PC-9 (cell line): ENCODE results near the gene SLC39A13. TPM values are rescaled to one million over a fixed set of nuclear protein-coding genes. Genes with fewer than 3 reads are reported as not detected.
A peak's percentile ranks its signal among the peaks of the same experiment; 100 is the strongest.

Source experiments
- Bru-seq: library from RNA; stranded (reverse); fragments of 400-500 nt; gene quantifications from one replicate; lab custom pipeline; 2021; lab: Mats Ljungman, UMichigan
- BruChase-seq, 2 experiments: library from RNA; stranded (reverse); fragments of 400-500 nt; gene quantifications; one replicate each; lab custom pipeline; 2021; lab: Mats Ljungman, UMichigan
- BruUV-seq: library from RNA; stranded (reverse); fragments of 400-500 nt; replicated peaks from 2 replicates; lab custom pipeline; 2021; lab: Mats Ljungman, UMichigan
- CTCF ChIA-PET: fragments of 300-600 bp; sonication (Branson Sonifier 250); formaldehyde crosslinking; loops from one replicate; lab custom pipeline; 2022; ENCODE audit warnings: antibody characterized with exemption; lab: Charles Lee
- POLR2A ChIA-PET: fragments of 300-600 bp; sonication (Branson Sonifier 250); formaldehyde crosslinking; loops from one replicate; lab custom pipeline; 2022; ENCODE audit warnings: antibody characterized with exemption; ENCODE audit not compliant: unreplicated experiment; lab: Charles Lee
- DNase-seq, 2 experiments: peaks; one replicate each; pipeline versions ENCODE4 v3.0.0 to v3.0.0-alpha.2; 2015 to 2022; ENCODE audit warnings: mixed read lengths in 1 of 2
- H2AFZ ChIP-seq: fragments of 200-600 bp; sonication (generic); 2 replicates; pipeline ENCODE4 v1.8.1; 2017; ENCODE audit warnings: antibody characterized with exemption
- H3F3A ChIP-seq: fragments of 200-600 bp; sonication (generic); 2 replicates; pipeline ENCODE4 v1.8.1; 2017; ENCODE audit warnings: antibody characterized with exemption, mild to moderate bottlenecking, low read depth; ENCODE audit not compliant: insufficient read depth
- H3K27ac ChIP-seq: fragments of 200-600 bp; sonication (generic); 2 replicates; pipeline ENCODE4 v1.6.1; 2016; ENCODE audit warnings: mixed run types
- H3K27me3 ChIP-seq: fragments of 200-600 bp; sonication (generic); 2 replicates; pipeline ENCODE4 v1.6.1; 2016; ENCODE audit warnings: low read depth, mixed run types; ENCODE audit not compliant: insufficient read depth
- H3K36me3 ChIP-seq: fragments of 200-600 bp; sonication (generic); 2 replicates; pipeline ENCODE4 v1.6.1; 2016; ENCODE audit warnings: low read depth, mixed run types
- H3K4me1 ChIP-seq: fragments of 200-600 bp; sonication (generic); replicated peaks from 2 replicates; pipeline ENCODE4 v1.6.1; 2016; ENCODE audit warnings: mixed run types; ENCODE audit not compliant: insufficient read depth
- H3K4me2 ChIP-seq: fragments of 200-600 bp; sonication (generic); 2 replicates; pipeline ENCODE4 v1.6.1; 2017; ENCODE audit warnings: mixed run types
- H3K4me3 ChIP-seq: fragments of 200-600 bp; sonication (generic); 2 replicates; pipeline ENCODE4 v1.6.1; 2016; ENCODE audit warnings: mixed run types
- H3K79me2 ChIP-seq: fragments of 200-600 bp; sonication (generic); 2 replicates; pipeline ENCODE4 v1.6.1; 2017; ENCODE audit warnings: low read depth, mixed run types
- H3K9me2 ChIP-seq: fragments of 200-600 bp; sonication (generic); 2 replicates; pipeline ENCODE4 v1.8.1; 2017; ENCODE audit warnings: mild to moderate bottlenecking; ENCODE audit not compliant: insufficient read depth
- H3K9me3 ChIP-seq: fragments of 200-600 bp; sonication (generic); 2 replicates; pipeline ENCODE4 v1.8.1; 2016; ENCODE audit warnings: low read depth; ENCODE audit not compliant: insufficient read depth
- H4K20me1 ChIP-seq: fragments of 200-600 bp; sonication (generic); 2 replicates; pipeline ENCODE4 v1.8.1; 2017; ENCODE audit not compliant: insufficient read depth
- EZH2 ChIP-seq: fragments of 200-600 bp; sonication (generic); IDR thresholded peaks from 2 replicates; pipeline ENCODE4 v1.8.0; 2017; ENCODE audit warnings: antibody characterized with exemption, low read depth
- intact Hi-C: fragments of 100-400 bp; cut with micrococcal nuclease; formaldehyde crosslinking; loops from one replicate; pipeline ENCODE4 v1.10.0; 2022; ENCODE audit not compliant: unreplicated experiment
- long read RNA-seq: library from polyadenylated mRNA; stranded (forward); transcript quantifications from one replicate; pipeline ENCODE4 v2.0.0, GENCODE V29; 2022
- total RNA-seq: library from RNA; stranded (reverse); gene quantifications from 2 replicates; pipeline ENCODE4 v1.2.3, GENCODE V29; 2021
- TF ChIP-seq, protein P1 (sequence below): fragments of 200-600 bp; sonication (generic); conservative IDR thresholded peaks from 2 replicates; pipeline ENCODE4 v1.6.1; 2017; ENCODE audit warnings: mixed run types, antibody characterized with exemption, mild to moderate bottlenecking, moderate library complexity

Gene SLC39A13
- total RNA-seq (28.8 and 32.3 TPM in 2 replicates), Bru-seq, nascent RNA (percentile 54 among the genes with signal in this experiment), BruChase-seq, experiment 1, labeled RNA remaining after a 2-hour chase (percentile 57 among the genes with signal in this experiment), BruChase-seq, experiment 2, labeled RNA remaining after a 6-hour chase (percentile 74 among the genes with signal in this experiment)
- long read RNA-seq, partial matches to known transcripts, result 15 of 98 reads
- long read RNA-seq, other reads (novel, unspliced or antisense), result 83 of 98 reads

DNA sequence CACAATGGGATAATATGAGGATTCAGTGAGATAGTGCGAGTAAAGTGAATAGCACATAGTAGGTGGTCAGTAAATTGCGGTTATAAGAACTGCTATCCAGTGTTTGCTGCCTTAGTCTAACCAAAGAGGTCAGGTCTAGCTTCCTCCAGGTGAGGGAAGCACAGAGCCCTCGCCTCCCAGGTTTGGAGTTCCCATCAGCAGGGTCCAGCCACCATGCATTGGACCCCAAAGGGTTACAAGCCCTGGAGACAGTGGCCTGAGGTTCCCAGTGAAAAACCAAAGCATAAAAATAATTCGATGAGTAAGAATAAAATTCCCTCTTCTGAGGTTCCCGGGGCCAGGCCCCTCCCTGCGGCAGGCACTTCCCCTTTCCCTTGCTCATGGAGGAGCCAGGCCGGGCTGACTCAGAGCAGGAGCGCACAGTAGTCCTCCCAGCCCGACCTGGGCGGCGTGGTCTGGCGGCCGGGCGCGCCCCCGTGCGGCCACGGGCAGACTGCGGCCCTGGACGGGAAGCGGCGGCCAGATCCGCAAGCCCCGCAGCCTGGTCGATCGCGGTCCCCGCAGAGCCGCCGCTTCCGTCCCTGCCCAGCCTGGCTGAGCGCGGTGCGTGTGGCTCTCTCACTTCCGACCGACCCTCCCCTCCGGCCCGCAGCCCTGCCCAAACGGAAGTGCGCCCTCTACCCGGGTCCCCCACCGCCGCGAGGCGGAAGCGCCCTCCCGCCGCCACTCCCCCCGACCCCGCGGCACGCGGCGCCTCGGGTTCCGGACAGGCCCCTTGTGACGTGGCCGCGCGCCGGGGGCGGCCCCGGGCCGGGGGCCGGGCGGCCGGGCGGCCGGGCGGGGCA, at the start of gene SLC39A13:
SLC39A13 (plus strand) TSS at position 845 of the 845 bp plus-strand sequence. CDS start 1,505 bp downstream, outside the sequence.
- no peaks in the 10 kb centered on the region for H3K36me3 ChIP-seq
- H3K4me2 ChIP-seq, result peak within 1 kb of the TSS; percentile 94
- no peaks in the 10 kb centered on the region for H3K27me3 ChIP-seq
- H3K9me3 ChIP-seq, result no peaks in the 10 kb centered on the region
- BruUV-seq, result TSS peak; percentile 86
- peak within 1 kb of the TSS; percentile 79 for H3K27ac ChIP-seq
- no peak for TF ChIP-seq EZH2
- TF ChIP-seq, protein P1, sequence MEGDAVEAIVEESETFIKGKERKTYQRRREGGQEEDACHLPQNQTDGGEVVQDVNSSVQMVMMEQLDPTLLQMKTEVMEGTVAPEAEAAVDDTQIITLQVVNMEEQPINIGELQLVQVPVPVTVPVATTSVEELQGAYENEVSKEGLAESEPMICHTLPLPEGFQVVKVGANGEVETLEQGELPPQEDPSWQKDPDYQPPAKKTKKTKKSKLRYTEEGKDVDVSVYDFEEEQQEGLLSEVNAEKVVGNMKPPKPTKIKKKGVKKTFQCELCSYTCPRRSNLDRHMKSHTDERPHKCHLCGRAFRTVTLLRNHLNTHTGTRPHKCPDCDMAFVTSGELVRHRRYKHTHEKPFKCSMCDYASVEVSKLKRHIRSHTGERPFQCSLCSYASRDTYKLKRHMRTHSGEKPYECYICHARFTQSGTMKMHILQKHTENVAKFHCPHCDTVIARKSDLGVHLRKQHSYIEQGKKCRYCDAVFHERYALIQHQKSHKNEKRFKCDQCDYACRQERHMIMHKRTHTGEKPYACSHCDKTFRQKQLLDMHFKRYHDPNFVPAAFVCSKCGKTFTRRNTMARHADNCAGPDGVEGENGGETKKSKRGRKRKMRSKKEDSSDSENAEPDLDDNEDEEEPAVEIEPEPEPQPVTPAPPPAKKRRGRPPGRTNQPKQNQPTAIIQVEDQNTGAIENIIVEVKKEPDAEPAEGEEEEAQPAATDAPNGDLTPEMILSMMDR, result peak; percentile 81
- intact Hi-C loops, result loop anchor here (1.0 to 5.0 kb wide), 6 partner anchors 18 to 231 kb away; partner anchors contain the start of genes ARFGAP2, NR1H3, PSMC3 and PTPMT1
- H4K20me1 ChIP-seq, result no peaks in the 10 kb centered on the region; the same call in 1 of the 2 replicates
- peak within 1 kb of the TSS; percentile 93 for H2AFZ ChIP-seq
- CTCF ChIA-PET, result interaction anchor here (0.6 kb wide), 1 partner anchor 274 kb away, joined by 4 read pairs; no protein-coding TSS in a partner anchor
- peaks cover 28% of the 10 kb centered on the region for H3K4me1 ChIP-seq
- H3K9me2 ChIP-seq, result no peaks in the 10 kb centered on the region
- POLR2A ChIA-PET, result interaction anchor here (0.6 kb wide), 1 partner anchor 49 kb away, joined by 3 read pairs; no protein-coding TSS in a partner anchor
- peak; percentile 86 to 99 for DNase-seq
- H3K4me3 ChIP-seq, result peak within 1 kb of the TSS; percentile 90
- peaks cover 34% of the 10 kb centered on the region for H3F3A ChIP-seq
- no peaks in the 10 kb centered on the region for H3K79me2 ChIP-seq

DNA sequence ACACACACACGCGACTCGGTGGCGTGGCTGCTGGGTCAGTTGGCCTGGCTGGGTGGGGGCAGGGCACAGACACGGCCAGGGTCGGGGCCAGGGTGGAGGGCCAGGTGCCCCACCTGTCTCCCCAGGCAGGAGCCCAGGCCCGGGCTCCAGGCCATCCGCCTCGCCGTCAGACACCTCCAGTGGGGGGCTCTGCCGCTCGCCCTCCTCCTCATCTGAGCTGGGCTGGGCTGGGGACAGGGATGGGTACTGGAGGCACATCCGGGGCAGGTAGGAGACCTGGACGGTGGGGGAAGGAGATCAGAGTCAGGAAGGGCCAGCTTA, 49.7 kb upstream of the SLC39A13 start:
- no peaks in the 10 kb centered on the region for H3K4me1 ChIP-seq
- H3K79me2 ChIP-seq, result no peaks in the 10 kb centered on the region
- no peak overlapping the region for H3K27ac ChIP-seq
- H4K20me1 ChIP-seq, result no peaks in the 10 kb centered on the region
- H3K36me3 ChIP-seq, result no peaks in the 10 kb centered on the region
- no peak overlapping the region for H3K4me3 ChIP-seq
- ChIA-PET POLR2A (no interaction called here), CTCF (no interaction called here)
- TF ChIP-seq, protein P1, result no peak
- no peak for TF ChIP-seq EZH2
- no TSS peak for BruUV-seq
- peak in 1 of 2 experiments; percentile 13 for DNase-seq
- peaks cover 28% of the 10 kb centered on the region; the same call in 1 of the 2 replicates for H3F3A ChIP-seq
- H2AFZ ChIP-seq, result no peak overlapping the region
- no peak overlapping the region for H3K4me2 ChIP-seq
- no peaks in the 10 kb centered on the region for H3K9me2 ChIP-seq
- intact Hi-C loops, result loop anchor here (5.0 kb wide), 3 partner anchors 531 to 991 kb away; partner anchors contain the start of gene MDK
- no peaks in the 10 kb centered on the region for H3K9me3 ChIP-seq
- no peaks in the 10 kb centered on the region for H3K27me3 ChIP-seq

DNA sequence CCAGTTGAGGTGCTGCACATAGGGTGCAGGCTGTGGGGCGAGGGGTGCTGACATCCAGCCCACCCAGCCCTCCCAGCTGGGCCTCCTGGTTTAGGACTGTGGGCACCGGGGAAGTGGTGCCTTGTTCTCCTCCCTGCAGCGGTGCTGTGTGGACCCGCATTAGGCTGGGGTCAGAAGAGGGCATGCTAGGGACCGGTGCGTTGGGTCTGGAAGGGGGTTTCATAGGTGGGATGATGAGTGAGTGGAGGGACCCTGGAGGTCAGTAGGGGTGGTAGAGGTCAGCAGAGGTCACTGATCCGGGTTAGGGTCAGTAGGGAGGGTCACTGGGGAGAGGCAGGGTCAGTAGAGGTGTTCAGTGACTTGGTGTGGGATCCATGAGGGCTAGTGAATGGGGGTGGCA, 49.2 kb upstream of the SLC39A13 start:
- CTCF ChIA-PET, result no interaction called here
- Histone ChIP-seq H3K4me3 (no peak overlapping the region), H3K4me1 (no peaks in the 10 kb centered on the region), H4K20me1 (no peaks in the 10 kb centered on the region), H3F3A (peaks cover 28% of the 10 kb centered on the region; the same call in 1 of the 2 replicates), H3K27ac (no peak overlapping the region), H3K27me3 (no peaks in the 10 kb centered on the region), H3K79me2 (no peaks in the 10 kb centered on the region), H2AFZ (no peak overlapping the region), H3K4me2 (no peak overlapping the region), H3K9me2 (no peaks in the 10 kb centered on the region), H3K36me3 (no peaks in the 10 kb centered on the region), H3K9me3 (no peaks in the 10 kb centered on the region)
- DNase-seq, result peak in 1 of 2 experiments; percentile 15
- no TSS peak for BruUV-seq
- POLR2A ChIA-PET, result interaction anchor here (0.5 kb wide), 1 partner anchor 49 kb away, joined by 3 read pairs; the partner anchor contains the start of gene SLC39A13
- TF ChIP-seq EZH2, result no peak
- TF ChIP-seq, protein P1, result no peak
- intact Hi-C loops, result loop anchor here (5.0 kb wide), 3 partner anchors 532 to 992 kb away; partner anchors contain the start of gene MDK
